HG02852 (cell line): Measurements from ENCODE around the gene SRGAP3.

Experiments used
- ATAC-seq: cut with Tn5 transposase; IDR thresholded peaks from one replicate; pipeline ENCODE4 v1.9.1; 2021; ENCODE audit warnings: mild to moderate bottlenecking, moderate library complexity; ENCODE audit not compliant: unreplicated experiment

The SRGAP3 gene

DNA sequence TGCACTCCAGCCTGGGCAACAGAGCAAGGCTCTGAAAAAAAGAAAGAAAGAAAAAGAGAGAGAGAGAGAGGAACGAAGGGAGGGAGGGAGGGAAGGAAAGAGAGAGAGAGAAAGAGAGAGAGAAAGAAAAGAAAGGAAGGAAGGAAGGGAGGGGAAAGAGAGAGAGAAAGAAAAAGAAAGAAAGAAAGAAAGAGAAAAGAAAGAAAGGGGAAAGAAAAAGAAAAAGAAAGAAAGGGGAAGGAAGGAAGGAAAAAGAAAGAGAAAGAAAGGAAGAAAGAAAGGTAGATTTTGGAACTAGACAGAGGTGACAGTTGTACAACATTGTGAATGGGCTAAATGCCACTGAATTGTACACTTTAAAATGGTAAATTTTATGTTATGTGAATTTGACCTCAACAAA, 5.3 kb upstream of the SRGAP3 start:
- no peak for ATAC-seq

DNA sequence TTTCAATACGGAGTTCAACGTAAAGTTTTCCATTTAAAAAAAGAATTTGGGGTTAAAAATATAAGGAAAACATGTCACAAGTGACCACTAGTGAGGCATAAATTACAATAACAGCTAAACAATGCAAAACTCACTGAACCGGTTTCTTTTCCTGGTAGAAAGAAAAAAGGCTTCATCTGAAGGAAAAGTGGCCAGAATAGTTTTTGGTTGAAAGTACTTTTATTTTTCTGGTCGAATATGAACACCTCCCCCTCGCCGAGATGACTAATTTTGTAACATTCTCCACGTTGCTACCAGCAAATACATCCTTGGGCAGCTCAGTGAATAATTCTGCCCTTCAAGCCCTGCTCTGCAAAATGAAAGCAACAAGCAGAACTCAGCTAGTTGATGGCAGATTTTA, 3.9 kb upstream of the SRGAP3 start:
- no peak for ATAC-seq

DNA sequence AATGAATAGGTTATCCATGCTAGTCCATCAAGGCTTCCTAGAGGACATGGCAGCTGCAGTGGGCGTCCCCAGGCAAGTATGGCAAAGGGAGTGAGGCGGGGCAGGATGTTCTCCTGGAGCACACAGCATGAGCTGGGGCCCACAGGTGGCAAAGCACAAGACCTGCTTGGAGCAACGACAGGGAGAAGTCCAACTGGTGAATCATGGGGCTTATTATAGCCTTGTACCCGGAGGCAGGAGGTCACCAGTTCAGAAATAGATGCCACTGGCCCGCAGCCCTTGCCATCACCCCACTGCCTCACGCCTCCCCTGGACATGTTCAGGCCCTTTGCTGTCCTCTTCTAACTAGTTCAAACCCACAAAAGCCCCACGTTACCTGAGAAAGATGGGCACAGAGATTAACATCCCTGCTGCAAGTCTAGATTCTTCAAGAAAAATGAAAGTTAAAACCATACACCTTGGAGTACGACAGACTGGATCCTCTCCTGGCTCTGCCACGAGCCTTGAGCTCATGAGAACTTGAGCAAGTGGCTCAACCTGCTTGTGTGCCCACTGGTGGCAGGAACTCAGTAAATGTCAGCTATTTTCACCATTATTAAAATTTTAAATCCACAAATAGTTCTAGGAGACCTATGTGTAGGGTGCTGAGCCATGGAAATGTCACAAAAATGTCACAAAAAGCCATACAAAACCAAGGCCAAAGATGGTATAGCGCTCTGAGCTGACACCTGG, 1.8 kb upstream of the SRGAP3 start:
- no peak for ATAC-seq

DNA sequence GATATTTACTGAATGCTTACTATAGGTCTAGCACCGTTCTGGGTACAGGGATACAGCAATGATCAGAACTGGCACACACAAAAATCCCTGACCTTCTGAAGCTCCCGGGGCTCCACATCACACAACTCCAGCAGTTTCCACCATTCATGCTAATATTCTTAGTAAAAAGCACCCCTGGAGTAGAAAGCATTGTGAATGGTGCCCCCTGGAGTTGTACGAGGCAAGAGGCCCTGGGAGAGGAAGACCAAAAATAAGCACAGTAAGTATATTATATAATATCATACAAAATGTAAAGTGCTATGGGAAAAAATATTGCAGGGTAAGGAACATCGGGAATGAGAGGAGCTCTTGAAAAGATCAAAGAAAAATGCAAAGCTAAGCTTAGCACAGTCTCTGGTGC, 790 bp upstream of the SRGAP3 start:
- no peak for ATAC-seq

DNA sequence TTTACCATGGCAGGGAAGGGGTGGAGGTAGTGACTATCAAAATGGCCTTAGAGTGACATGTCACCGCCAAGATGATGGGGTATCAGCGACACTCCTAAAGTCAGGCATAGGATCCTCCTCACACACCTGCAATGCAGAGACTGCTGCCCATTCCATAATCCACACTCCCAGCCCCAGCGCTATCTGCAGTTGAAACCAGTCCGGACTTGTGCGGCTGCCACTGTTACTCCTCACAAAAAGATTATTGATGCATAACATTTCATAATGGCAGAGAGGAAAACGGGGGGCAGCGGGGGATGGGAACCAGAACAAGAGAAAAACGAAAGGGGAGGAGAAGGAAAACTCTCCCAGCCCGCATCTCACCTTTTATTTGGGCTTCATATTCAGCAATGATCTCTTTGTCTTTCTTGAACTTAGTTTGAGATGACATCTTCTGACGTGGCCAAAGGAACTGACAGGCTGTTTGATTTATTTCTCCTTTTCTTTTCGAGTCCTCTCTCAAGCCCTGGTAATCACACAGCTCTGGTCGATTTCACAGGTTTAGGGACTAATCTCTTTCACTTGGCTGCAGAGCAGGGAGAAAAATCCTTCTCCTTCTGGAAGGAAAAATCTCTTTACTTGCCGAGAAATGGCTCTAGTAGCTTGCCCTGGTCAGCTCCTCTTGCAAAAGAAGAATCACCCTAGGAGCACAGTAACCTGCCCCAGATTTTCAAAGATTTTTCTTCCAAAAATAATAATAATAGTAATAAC, 749 bp downstream of the SRGAP3 start:
- no peak for ATAC-seq

DNA sequence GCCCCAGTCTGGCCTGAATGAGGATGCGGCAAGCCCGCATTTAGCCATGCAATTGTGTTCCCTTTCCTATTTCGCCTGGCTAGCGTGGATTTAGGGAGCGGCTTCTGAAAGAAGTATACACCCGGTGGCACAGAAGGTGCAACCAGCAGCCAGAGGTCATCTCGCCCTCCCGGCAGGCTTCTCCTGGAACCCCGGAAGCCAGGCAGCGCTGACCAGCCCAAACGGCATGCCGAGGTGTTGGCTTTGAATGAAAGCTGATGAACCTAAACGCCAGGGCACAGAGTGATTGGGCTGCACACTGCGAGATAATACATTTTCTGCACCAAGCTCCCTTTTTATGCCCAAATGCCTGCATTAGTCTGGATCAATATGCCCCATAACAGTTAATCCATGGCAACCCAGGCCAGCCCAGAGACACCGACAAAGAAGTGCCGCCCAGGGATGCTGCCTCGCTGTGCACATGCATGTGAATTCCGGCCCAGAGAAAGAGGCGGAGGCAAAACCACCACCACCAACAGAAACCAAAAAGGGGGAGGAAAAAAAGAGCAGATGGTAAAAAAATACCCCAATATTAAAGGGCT, 1.4 kb downstream of the SRGAP3 start:
- ATAC-seq = no peak

DNA sequence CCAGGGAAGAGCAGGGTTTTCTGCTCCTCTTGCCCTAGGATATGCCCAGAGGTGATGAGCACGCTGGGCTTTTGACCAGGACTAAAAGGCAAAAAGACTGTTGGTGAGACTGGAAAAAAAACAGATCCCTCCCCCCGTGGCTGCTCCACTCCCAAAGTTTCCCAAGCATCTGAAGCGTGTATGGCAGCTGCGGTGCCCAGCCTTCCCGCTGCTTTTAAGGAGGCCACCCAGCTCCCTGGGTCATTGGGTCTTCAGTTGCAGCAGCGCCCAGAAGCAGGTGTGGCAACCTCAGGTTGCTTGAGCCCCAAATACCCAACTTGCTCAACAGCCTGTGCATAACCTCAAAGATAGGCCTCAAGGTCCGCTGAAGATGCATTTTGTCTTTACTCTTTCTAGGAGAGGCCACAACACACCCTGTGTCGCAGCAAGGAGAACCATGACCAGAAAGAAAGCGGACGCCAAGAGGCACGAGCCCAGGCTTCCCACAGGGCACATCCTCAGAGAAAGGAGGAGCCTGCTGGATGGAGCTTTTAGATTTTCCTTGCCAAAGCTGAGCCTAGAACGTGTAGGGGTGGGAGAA, 2.0 kb downstream of the SRGAP3 start:
- ATAC-seq = no peak

DNA sequence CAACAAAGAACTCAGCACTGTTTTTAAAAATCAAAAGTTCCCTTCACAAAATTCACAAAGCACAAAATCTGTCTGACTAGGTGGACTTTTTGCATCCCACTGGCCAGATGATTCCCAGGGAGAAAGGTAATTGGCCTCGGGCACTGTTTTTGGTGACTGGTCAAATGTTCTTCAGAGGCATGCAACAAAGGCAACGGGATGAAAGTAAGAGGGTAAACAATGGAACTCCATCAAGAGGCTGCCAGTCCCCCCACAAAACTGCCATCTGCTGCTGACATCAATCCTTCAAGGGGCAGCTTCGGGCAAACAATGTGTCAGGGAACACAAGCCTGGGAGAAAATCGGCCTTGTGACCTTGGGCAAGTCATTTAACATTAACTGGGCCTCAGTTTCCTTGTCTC, 3.3 kb downstream of the SRGAP3 start:
- no peak for ATAC-seq

DNA sequence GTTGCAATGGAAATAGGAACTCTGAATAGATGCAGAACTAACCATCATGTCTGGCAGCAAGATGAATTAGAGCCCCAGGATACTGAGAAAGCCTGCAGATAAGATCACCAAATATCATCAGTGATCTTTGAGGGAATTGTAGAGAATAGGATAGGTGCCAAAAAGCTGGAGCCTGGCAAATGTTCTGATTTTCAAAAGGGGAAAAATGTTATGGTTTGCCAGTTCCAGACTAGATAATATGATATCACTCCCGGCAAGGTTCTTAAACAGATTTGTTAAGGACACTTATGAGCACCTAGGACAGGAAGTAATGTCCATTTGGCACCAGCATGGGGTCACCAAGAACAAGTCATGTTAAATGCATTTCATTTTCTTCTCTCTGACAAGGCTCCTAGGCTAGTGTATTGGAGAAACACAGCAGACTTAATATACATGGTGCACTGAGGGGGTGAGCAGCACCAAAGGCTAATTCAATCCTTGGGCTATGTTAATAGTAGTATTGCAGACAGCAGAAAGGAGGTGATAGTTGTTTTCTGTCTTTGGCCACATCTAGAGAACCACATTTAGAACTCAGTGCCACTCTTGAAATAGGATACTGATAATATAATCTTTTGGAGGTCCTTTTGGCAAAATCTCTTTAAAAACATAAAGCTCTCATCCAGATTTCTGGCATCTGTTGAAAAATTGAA, 4.8 kb downstream of the SRGAP3 start:
- ATAC-seq = no peak

DNA sequence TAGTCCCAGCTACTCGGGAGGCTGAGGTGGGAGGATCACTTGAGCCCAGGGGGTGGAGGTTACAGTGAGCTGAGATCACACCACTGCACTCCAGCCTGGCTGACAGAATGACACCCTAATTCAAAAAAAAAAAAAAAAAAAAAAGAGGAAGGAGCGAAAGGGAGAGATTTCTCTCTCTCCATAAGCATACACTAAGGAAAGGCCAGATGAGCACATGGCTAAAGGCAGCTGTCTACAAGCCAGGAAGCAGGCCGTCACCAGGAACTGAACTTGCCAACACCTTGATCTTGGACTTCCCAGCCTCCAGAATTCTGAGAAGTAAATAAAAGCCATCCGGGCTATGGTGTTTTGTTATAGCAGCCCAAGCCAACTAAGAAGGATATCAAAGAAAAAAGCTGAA, 7.5 kb downstream of the SRGAP3 start:
- ATAC-seq = no peak

DNA sequence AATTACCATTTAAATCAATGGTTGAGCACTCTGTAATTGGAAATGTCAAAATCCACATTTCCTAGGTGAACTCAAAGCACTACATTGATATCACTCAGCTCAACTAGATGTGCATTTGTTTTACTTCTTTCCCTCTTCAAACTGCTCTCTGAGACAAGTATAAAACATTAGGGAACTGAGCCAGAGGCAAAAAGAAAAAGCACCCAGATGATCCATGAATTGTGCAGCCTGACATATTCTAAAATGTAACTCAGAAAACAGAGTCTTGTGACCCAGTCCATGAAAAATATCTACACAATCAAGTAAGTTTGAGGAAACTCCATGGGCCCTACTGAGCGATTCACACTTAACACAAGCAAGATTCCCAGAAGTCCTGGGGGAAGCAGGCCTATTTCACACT, 9.8 kb downstream of the SRGAP3 start:
- no peak for ATAC-seq

DNA sequence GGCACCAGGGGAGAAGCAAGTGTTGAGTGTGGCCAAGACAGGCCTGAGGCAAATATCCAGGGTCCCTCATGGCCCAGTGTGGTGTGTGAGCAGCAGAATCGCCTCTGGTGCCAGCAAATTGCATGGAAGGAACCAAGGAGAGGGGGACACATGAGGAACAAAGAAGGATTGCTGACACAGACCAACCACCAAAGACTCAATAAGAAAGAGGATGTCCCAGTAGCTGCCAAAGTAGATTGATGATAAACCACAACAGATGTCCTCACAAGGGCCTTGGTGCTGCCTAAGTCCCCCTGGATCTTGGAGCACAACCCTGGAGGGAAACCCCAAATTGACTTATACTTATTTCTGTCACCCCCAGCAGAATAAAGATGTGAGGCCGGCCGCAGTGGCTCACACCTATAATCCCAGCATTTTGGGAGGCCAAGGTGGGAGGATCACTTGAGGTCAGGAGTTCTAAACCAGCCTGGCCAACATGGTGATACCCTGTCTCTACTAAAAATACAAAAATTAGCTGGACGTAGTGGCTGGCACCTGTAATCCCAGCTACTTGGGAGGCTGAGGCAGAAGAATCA, 10.6 kb downstream of the SRGAP3 start:
- no peak for ATAC-seq

DNA sequence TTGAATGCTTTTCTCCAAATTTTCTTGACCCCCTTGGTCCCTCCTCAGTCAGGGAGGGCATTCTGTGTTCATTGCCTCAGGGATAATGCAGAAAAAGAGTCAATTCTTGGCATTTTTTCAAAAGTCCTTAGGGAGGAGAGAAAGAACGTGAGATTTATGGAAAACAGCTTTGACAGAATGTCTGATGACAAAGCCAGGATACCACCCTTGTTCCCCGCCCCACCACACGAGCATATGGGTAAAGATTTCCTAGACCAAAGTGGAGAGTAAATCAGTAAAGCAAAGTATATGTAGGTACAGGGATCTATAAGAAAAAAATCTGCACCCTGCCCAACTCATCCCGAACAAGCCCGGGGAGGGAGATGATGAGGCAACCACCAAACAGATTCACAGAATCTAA, 11.2 kb downstream of the SRGAP3 start:
- no peak for ATAC-seq

DNA sequence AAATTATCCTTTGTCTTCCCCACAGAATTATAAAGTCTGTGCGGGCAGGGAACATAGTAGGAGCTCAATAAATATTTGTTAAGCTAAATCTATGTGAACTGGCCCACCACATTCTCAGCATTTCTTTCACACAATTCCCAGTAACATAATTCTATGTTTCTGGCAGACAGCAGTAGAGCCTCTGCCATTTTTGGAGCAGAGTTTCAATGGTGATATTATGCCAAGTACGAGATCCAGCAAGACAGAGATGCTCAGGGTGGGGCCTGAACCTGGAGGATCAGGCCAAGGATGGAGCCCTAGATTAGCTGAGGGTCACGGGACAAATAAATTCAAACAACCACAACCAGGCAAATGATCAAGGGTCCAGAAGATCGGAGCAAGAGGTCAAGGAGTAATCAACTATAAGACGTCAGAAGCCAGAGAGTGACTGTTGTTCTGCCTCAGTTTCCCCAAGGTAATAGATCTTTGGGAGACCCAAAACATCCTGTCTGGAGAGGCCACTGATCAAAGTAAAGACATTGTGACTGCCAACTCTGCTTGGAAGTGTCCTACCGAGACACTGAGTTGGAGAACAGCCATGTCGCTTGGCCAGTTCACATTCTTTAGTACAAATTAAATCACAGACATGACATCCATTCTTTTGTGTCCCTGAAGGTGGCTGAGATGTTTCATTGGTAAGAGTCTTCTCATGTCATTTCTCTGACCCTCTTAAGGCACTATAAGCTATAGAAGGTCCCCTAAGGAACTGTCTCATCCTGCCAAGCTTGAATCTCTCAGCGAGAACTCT, 15.4 kb downstream of the SRGAP3 start:
- ATAC-seq = no peak

DNA sequence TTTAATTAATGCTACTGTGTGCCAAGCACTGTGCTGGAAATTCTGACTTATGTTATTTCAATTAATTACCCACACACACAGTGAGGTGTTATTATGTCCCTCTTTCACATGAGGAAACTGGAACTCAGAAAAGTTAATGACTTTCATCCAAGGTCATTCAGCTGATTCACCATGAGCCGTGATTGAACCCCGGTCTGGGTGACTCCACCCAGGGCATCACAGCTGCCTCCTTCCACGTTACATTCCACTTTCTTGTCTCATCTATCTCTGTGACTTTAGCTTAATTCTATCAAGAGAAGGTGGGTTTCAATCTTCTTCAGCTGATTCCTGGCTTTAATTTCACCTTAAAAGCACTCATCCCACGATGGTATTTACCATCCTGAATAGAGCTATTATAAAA, 16.3 kb downstream of the SRGAP3 start:
- no peak for ATAC-seq

DNA sequence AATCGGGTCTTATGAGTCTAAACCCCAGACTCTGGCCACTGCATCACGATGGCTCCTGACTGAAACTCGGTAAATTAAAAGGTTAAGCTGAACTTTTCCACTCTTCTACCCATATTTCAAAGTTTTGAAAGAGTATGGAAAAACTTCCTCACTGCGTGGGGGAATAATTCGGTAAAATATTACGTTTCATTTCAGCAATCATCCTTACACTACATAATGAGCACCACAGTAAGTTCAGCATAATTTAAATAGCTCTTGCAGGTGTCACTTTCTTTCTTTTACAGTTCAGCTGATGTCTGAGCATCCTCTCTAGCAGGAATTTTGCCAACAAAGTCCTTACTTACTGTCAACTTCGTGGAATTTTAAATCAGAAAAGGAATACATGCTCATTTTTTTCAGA, 17.5 kb downstream of the SRGAP3 start:
- ATAC-seq = no peak

DNA sequence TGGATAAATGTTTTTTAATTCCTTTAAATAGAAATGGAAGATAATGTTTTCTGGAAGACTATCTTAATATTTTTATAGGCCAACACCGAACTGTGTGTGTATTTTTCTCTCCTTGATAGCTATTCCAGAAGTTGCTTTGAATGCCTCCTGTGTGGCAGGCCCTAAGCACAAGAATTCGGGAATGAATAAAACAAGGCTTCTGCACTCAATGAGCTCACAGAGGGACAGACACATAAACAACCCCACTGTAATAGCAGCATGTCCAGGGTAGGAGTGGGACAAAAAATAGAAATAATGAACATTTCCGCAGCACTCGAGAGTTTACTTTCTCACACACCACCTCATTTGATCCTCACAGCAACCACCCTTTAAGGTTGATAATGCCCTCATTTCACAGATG, 18.0 kb downstream of the SRGAP3 start:
- no peak for ATAC-seq

DNA sequence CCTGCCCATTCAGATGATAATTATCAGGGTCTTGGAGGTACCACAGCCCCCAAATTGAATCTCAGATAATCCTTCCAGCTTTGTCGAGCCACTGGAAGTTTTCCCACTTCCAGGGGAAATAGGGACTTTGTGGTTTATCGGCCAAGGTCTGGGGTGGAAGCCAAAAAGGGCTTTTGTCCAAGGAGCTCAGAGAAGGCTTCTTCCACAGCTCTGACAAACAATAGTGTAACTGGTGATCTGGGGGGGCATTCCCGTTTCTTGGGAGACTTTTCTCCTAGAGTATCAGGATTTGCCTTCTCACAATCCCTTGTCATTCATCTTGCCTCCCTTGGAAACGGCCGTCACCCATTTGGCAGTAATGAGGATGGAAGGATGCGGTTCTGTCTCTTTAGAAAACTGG, 18.4 kb downstream of the SRGAP3 start:
- ATAC-seq = no peak

DNA sequence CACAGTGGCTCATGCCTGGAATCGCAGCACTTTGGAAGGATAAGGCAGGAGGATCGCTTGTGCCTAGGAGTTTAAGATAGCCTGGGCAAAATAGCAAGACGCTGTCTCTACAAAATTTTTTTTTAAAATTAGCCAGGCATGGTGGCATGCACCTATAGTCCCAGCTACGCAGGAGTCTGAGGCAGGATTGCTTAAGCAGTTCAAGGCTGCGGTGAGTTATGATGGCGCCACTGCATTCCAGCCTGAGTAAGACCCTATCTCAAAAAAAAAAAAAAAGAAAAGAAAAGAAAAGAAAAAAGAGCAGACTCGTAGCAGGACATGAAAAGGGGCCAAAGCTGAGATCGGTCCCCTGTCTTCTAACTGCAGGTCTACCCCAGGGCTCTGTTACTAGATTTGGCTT, 18.9 kb downstream of the SRGAP3 start:
- ATAC-seq = no peak

DNA sequence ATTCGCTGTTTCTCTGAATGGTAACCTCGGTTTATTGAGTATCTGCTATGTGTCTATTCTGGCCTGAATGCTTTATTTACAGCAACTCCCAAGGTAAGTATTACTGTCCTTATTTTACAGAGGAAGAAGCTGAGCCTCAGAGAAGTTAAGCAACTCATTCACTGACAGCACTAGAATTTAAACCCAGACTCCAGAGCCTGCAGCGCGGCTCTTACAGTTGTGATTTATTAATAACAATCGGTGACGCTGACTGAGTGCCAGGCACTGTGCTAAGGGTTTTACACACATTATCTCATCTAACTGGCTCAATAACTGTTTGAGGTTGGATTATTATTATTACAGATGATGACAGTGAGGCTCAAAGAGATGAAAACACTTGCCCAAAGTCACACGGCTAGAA, 19.6 kb downstream of the SRGAP3 start:
- no peak for ATAC-seq
